ENCODE results near the gene TMEM108.

TMEM108 gene

DNA sequence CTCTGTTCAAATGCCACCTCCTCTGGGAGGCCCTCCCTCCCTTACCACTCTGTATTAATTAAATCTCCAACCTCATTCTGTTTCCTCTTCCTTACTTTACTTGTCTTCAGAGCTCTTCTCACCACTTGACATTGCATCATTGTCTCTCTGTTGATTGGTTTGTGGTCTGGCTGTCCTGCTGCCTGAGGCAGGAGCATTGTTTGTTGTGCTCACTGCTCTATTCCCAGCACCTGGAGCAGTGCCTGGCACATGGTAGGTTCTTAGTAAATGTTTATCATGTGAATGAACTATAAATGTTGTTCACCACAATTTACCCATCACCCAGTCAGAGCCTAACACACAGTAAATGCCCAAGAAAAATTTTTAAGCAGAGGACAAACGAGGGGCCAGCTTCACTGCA lies 355.0 kb downstream of the TMEM108 start:
- no peak for DNase-seq

DNA sequence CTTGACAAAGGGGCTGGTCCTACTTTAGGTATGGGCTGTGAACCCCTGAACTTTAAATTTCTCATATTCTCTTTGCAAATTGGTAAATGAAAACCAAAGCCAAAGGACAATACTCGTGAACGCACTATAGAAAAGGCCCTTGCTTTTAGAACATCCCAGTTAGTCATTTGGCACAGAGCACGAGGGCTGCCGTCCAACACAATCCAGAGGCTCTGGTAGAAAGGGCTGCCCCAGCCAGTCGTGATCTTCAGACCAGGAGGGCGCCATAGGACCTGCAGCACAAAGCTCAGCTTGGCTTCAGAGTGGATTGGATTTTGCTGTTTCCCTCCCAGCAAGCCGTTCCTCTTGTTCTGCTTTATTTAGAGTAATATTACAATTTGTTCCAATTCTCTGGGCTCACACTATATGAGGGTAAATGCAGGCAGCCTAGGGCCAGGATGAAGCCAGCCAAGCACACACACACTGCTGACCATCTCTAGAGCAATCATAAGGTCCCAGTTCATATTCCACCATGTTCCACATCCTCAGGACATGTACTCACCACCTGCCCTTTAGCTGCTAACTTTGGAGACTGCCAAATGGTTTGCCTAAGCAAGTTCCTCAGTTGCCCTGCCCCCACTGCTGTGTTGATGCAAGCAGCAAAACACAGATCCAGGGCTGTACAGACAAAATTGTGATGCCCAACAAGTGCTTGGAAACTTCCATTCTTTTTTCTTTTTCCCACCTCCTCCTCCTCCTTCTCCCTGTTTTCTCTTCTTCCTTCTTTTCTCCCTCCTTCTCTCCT lies 355.7 kb downstream of the TMEM108 start:
- DNase-seq = no peak

DNA sequence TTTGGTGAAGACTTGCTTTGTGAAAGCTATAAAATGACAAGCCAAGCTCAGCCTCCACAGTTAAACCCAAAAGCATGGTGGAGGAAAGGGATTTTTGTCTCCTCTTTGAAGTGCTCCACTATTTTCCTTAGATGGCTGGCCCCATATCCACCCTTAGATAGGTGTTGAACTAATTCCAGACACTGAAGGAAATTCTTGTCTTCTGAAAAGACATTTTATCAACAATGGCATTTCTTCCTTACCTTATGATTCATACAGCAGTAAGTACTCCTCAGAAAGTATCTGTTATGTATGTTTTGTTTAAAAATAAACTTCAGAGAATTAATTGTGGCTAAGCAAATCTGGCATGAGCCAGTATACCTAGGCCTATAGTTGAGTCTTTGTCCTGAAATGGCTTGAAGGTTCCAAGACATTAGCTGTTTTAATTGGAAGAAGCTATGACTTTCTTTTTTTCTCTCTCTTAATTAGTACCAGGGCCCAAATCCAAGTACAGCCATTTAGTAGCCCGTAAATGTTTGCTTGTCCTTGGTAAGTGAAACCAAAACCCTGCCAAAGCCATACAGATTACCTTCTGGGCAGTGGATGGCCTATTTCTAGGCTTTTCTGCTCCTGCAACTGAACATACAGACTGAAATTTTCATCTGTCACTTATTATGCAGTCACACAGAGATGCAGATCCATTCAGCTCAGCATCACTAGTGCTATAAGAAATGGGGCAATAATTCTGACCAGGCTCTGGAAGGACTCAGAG lies 356.5 kb downstream of the TMEM108 start:
- DNase-seq = no peak

DNA sequence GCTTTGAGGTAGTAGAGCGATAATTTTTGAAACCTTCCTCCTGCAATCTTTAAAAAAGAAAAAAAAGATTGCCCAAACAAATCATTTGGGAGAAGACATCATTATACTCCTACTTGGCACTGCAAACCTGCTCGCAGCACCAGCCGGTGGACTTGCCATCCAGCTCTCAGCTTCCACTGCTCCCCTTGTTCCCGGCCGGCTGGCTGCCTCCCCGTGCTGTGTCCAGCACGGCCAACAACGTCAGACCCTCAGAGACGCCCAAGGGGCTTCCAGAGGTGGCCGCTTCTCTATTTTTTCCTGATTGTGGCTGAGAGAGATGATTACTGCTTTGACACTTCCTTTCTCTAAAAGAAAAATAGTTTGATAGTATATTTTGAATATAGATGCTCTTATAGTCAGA lies 358.7 kb downstream of the TMEM108 start:
- no peak for DNase-seq

DNA sequence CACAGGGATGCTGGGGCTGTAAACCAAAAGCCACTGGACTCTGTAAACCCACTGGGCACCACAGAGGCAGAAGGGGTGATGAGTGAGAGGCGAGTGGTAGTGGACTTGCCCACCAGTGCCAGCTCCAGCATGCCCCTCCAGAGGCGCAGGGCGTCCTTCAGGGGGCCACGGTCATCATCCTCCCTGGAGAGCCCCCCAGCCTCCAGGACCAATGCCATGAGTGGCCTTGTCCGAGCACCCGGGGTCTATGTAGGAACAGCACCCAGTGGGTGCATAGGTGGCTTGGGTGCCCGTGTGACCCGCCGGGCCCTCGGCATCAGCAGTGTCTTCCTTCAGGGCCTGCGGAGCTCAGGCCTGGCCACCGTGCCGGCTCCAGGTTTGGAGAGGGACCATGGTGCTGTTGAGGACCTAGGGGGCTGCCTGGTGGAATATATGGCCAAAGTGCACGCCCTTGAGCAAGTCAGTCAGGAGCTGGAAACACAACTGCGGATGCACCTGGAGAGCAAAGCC lies 361.9 kb downstream of the TMEM108 start, which contains the start of gene BFSP2:
Gene BFSP2 (plus strand): TSS at position 51 of the 510 bp plus-strand sequence. CDS start 28 bp downstream, at position 79.
- DNase-seq = no peak

DNA sequence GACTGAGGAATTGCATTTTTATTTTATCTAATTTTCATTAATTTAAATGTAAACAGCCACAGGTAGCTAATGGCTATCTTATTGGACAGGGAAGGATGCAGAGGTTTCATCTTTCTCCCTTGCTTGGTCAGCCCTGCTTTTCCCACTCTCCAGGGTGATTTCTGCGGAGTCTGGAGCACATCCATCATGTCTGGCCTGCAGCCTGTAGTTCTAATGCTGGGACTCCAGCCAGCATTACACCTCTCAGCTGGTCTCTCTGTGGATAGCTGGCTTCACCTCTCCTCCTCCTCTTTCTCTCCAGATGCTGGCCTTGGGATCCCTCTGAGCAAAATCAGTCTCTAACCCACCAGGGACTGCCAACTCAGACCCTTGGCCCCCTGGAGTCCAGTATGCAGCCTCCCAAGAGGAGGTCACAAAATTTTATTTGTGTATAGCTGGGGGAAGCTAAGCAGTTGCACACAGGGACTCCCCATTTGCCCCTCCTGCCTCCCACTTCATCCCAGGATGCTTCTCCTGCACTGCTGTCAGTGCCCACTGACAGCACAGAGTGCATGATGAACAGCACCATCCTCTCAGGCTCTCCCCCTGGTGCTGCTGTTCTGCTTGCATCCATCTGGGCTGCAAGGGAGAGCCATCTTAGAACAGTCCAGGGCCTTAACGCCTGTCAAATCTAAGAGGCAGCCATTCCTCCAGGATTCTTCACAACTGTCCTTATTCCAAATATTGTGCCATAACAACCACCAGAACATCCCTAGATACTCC lies 363.4 kb downstream of the TMEM108 start:
- no peak for DNase-seq

DNA sequence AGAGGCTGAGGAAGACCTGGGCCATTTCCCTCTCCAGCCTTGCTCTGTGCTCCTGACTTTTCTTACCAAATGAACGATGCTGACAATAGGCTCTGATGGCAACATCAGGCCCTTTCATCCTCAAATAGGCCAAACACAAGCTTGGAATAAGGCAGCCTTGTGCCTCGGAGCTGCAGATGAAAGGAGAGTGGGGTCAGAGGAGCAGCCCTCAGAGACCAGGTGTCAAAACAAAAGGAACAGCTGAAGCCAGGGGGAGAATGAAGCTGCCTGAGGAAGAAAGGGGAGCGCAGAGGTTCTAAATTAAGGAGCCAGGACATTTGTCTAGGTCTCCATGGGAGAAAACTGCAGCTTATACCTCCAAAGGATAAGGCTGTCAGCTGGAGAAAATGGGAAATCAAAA lies 366.7 kb downstream of the TMEM108 start:
- no peak for DNase-seq

DNA sequence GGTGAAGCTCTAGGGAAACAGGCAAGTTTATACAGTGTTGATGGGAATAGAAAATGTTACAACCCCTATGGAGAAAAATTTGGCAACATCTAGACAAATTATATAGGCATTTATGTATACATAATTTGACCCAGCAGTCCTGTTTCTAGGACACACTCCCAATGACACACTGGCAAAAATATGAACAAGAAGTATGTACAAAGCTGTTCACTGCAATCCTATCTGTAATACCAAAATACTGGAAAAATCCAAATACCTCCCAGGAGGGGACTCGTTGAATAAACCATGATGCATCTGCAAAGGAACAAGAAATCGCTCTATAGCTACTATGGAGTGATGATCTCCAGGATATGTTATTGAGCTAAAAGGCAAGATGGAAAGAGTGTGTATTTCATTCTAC lies 370.2 kb downstream of the TMEM108 start:
- DNase-seq = no peak

DNA sequence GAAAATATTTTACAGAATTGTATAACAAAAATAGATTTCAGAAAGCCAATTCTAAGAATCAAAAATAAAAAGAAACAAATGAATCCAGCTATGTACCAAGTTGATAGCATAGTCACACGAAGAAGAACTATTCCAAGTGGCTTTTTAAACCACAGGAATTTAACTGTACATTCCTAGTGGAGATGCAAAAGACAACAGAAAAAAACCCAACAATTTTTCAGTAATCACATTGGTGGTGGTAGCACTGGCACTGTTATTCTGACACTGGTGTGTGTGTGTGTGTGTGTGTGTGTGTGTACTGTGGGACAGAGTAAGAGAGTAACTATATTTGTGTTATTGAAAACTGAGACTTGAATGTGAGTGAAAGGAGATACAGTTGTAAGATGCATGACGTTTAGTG lies 370.8 kb downstream of the TMEM108 start:
- DNase-seq = no peak

DNA sequence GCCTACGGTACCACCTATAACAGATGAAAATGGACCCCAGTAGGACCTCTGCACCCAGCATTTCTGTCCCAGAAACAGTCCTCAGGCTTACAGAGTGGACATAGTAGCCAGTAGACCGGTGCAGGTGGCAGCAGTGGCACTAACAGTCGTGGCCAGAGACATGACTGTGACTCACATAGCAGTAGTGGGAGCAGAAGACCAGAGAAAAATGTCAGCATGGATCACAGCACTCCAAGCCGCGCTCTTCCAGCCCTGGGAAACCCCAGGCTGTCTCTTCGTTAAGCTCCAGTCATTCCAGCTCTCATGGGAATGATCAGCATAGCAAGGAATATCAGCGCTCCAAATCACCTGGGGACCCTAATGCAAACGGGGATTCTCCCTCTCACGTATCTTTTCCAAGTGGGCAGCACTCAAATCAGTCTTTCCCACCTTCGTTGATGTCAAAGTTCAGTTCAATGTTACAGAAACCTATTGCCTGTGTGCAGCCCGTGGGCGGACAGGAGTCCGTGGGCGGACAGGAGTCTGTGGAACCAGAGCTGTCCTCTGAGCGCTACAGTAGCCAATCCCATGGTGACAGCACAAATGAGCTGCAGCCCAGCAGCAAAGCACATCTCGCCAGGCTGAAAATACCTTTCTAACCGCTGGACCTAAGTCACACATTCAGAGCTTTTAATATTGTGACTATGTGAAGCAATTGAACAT lies 372.2 kb downstream of the TMEM108 start:
- no peak for DNase-seq

DNA sequence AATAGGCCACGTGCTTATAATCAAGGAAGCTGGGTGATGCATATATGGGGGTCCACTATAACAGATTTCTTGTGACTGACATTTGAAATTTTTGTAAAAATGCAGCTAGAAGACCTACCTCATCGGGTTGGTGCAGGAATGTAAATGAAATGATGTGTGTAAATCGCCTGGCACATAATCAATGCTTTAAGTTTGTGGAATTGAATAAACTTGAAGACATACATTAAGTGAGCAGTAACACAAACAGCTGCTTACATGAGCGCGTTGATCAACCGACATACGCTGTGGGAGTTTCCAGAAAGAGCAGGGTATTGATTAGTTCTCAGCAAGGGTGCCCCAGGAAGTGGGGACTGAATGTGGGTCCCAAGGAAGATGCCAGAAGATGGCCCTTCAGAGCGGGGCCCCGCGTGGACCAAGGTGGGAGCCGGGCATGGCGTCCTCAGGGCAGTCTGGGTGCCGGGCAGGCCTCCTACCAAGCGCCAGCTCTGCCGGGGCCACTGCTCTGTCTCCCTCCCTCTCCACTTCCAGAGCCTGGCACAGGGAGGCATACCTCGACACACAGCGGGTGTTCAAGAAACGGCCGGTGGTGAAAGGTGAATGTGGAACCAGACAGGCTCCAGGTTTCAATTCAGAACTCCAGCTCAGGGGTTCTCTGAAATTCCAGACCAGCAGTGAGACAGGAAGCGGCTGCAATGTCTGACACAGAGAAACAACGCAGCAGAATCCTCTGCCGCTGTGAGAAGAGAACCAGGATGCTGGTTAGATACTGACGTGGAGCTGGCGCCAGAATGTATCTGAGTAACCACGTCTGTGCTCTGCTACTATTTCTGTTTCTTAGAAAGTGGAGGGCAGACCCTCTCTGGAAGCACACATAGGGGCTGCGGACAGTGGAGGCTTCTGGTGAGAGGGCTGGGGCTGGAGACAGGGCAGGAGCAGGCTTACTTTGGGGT lies 374.3 kb downstream of the TMEM108 start:
- DNase-seq = no peak

DNA sequence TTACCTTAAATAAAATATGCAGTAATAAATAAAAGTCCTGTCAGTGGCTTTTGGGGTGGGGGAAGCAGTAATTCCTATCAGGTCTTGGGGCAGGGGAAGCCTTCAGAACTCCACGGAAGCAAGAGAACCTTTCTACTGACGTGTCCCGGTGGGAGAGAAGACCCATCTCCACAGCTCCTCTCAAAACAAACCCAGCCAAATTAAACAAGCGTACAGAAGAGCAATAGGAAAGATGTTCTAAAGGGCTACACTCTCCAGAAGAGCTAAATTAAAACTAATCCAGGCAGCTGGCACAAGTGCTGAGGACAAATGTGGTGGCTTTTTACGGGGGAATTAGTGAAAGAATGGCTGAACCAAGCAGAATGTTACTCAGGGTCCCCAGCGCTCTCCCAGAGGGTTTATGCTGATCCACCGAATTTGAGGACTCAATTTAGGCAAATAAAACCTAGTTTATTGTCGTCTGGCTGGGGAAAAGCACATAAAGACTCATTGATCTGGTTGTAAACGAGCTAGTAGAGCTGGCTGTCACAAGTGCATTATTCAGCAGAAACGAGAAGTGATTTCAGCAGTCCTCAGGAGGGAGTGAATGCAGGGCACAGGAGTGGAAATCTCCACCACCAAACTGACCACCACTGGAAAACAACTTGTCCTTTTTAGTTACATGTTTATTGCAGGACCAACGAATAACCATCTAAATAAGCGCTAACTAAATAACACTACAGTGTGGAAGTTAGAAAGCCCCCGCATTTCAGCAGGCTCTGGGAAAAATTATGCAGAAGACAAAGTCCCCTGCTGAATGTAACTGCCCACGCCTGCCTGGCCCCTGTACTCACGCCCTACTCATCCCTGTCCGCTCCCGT lies 375.2 kb downstream of the TMEM108 start:
- DNase-seq = peak; percentile 29 to 34

DNA sequence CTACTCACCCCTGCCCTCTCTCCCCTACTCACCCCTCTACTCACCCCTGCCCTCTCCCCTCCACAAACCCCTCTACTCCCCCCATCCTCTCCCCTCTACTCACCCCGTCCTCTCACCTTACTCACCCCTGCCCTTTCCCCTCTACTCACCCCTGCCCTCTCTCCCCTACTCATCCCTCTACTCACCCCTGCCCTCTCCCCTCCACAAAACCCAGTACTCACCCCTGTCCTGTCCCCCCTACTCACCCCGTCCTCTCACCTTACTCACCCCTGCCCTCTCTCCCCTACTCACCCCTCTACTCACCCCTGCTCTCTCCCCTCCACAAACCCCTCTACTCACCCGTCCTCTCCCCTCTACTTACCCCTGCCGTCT lies 375.8 kb downstream of the TMEM108 start:
- DNase-seq = no peak

DNA sequence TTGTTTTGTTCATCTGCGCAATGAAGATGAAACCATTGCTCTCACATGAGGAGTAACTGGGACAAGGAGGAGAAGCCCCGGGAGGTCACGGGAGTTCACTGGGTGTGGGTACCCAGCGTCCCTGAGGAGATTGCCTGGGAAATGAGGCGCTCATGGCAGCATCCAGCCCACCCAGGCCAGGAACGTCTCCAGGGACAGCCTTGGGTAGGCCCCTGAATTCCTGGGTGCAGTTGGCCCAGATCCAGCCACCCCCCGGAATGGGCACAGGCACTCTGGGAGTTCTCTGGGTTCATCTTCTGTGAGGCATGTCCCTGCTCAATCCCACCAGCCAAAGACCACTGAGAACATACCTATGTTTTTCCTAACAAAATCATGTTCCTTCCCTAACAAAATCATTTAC lies 380.2 kb downstream of the TMEM108 start:
- DNase-seq = no peak

DNA sequence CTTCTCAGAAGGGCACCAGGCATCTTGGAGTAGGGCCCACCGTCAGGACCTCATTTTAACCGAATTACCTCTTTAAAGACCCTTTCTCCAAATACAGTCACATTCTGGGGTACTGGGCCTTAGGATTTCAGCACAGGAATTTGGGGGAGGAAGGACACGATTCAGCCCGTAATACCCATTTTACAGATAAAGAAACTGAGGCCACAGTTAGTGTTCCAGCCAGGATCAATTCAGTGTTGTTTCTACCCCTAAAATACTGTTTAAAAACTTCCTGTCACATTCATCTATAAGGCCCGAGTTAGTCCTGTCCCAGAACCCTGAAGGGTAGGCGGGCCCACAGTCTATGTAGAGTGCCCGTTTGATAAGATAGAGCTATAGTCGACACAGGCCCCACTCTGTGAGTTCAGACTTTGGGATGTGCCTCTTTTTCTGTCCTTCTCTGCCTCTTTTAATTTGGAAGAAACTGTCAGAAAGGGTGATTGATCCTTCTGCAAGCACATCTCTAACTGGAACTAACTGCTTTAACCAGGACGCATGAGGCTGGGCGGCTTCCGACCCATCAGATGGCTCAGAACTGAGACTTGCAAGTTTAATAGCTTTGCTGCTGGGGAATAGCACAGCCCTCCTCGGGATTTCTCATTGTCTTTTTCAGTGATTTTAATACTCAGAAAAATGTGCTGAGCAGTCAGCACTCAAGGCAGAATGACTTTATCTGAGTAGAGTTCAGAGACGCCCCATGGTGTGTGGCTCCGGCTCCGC lies 381.1 kb downstream of the TMEM108 start:
- no peak for DNase-seq

DNA sequence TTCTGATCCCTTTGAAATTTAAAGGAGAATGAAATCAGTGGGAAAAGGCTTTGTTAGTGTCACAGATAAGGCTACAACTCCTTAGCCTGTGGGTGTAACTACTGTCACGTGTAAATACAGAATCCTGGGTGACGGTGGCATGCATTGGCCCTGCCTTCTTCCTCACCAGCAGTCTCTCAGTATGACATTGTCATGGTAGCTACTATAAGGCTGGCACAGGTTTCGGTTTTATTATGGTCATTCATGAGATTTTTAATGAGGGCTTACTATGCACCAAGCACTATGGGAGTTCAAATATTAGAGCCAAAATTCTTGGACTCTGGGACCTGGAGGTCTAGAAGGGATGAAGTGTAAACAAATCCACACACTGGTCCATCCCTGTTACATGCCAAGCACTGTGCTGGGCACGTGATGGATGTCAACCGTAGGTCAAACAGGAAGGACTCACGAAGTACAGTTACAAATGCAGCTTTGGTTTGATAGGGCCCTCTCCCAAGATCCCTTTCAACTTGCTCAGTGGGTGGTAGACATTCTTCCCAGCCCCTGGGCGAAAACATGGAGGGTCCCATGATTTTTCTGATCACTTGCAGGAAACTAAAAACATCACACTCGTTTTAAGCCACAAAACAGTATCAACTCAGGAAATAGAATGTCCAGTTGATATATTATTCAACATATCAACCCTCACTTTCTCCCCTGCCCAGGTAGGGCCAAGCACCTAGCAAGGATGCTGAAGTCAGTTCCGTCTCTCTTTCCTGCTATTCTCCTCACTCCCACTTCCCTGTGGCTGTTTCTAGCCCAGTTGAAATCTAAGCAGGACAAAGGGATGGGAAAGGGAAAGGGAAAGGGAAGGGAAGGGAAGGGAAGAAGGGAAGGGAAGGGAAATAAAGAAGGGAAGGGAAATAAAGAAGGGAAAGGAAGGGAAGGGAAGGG lies 387.0 kb downstream of the TMEM108 start:
- DNase-seq = no peak

DNA sequence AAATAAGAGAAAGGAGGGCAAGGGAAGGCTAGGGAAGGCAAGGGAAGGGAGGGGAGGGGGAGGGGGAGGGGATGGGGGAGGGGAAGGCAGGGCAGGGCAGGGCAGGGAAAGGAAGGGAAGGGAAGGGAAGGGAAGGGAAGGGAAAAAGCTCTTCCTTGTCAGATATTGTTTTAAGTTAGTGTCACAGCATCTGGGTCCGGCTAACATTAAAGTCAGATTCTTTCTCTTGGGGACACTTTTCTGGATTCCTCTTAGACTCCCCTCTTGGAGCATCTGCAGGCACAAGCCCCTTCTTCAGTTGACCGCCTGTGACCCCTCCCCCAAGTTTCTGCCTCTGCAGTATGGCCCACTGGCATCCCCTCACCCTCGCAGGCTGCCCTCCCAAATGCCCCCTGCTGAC lies 387.7 kb downstream of the TMEM108 start:
- no peak for DNase-seq

DNA sequence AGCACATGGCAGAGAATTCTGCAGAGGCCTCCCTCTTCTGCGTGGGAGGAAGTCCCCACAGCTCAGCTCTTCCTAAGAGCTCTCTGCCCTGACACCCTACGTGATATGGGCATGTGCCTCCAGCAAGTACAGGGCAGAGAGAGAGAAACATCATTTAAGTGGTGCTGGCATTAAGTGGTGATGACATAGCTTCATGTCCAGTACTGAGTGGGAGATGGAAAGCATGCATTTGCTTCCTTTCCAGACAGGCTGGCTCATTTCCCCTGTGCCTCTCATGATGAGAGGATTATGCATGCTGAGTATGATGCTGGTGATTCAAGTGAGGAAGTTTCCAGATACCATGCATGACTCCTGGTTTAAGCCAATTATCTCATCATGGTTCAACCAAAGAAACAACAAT lies 388.5 kb downstream of the TMEM108 start:
- DNase-seq = peak; percentile 88 to 95
